ENCODE data around the gene COL6A2.
"Not testable (repeated sequence)": the region's sequence is repeated elsewhere in the genome, so short reads cannot be mapped to it uniquely, and the experiment has no call there.

Gene COL6A2

DNA sequence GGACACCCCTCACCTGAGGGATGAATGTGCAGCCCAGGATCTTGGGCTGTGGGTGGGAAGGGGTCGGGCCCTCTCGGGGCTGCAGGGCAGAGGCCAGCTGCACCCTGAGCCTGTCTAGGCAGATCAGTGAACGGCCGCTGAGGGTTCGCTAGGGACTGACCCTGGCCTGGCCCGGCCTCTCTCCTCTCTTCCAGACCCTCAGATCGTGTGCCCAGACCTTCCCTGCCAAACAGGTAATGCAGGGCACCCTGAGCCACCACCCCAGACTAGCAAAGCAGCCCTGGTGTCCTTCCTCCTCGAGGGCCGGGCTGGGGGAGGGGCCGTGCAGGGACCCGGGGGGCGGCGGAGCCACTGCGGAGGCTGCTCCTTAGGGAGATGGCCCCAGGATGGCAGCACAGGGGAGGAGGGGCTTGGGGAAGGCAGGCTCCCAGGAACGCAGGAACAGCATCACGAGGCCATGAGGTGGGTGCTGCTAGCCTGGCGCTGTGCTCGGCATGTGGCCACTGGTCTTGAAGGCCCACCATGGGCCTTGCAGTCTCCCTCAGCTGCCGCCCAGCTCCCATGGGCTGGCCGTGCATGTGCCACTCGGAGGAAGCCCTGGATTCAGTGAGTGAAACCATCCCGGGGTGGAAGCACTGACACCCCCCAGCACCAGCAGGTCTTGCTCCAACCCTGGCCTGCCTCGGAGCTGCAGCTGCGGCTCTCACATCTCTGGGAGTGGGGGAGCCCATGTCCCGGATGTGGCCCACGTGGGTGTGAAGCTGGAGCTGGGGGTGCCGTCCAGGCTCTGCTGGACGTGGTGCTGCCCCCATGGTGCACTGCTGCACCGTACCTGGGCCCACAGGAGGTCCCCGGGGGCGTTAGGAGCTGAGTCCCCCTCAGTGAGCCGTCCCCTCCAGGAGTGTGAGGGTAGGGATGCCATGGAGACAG, 28.7 kb downstream of the COL6A2 start:
- no peak for DNase-seq (ENCODE audit: low spot score)

DNA sequence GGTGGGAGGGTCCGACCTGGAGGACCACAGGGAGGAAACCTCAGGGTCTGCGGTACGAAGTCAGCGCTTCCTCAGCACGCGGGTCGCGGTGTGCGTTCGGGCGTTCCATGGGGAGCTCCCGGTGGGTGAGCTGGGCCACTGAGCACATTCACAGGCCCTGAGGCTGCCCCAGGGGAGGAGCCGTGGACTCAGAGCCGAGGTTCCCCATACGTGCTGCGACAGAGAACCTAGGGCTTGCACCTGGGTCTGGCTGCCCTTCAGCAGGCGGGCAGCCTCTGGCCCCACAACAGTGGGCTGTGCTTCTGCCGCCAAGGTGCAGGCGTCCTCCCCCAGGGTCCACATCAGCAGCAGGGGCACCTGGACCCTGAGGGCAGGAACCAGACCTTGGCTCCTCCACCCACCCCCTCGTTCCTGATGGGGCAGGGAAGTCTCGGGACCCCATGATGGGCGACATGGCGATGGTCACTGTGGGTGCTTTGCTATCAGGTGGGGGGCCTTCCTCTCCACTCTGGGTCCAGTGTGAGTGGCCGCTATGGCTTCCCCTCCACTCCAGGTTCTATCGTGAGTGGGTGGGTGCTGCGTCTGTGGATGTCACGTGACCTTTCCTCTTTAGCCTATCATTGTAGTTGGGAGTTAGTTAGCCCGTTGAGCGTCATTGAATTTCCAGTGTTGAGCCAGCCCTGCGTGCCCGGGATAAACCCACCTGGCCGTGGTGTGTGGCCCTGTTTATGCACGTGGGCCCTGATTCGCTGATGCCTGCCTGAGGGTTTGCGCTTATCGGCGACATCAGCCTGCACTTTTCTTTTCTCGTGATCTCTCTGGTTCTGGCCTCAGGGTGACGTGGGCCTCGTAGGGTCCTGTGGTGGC, 29.6 kb downstream of the COL6A2 start:
- DNase-seq (ENCODE audit: low spot score) = no peak

DNA sequence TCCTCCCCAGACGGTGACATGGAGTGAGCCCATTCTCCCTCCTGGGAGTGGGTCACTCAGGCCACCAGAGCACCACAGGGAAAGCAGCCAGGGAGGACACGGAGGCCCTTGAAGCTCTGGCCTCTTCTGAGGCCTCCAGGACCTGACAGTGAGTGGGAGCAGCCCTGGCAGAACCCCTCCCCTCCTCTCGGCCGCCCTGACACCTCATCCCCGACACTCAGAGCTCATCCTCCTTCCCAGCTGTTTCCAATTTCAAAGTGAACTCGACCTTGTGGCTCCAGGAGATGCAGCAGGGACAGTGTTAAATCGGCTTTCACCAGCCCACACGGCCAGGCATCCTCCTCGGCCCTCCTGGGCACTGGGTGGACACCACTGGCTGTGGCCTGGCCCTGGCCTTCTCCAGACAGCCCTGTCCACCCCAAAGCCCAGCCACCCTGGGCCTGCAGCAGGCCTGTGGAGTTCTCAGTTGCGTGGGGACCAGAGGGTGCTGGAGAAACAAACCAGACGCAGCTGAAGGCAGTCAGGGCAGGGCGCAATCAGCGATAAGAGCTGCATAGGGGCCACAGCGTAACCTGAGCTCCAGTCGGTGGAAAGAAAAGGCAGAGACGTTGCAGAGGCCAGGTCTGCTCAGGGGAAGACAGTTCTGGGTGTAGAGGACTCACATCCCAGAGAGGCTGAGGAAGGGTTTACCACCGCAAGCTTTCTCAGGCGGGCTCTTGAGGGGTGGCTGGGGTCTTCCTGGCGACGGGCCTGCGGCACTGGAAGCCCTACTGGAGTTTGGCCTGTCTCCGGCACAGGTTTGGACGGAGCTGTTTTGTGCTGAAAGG, 30.4 kb downstream of the COL6A2 start:
- DNase-seq (ENCODE audit: low spot score) = no peak

DNA sequence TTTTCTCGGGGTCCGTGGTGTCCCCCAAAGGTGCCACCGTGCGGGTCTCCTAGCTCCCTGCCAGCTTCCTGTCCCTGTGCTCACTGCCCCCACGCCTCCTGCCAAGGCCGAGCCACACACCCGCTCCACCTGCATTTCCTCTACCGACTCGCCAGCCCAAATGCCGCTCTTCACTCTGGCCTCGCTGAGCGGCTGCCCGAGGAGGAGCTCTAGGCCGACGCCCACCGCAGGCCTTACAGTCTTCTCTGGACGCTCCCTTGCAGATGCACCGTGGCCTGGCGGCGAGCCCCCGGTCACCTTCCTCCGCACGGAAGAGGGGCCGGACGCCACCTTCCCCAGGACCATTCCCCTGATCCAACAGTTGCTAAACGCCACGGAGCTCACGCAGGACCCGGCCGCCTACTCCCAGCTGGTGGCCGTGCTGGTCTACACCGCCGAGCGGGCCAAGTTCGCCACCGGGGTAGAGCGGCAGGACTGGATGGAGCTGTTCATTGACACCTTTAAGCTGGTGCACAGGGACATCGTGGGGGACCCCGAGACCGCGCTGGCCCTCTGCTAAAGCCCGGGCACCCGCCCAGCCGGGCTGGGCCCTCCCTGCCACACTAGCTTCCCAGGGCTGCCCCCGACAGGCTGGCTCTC, 31.1 kb downstream of the COL6A2 start:
- no peak for DNase-seq (ENCODE audit: low spot score)

DNA sequence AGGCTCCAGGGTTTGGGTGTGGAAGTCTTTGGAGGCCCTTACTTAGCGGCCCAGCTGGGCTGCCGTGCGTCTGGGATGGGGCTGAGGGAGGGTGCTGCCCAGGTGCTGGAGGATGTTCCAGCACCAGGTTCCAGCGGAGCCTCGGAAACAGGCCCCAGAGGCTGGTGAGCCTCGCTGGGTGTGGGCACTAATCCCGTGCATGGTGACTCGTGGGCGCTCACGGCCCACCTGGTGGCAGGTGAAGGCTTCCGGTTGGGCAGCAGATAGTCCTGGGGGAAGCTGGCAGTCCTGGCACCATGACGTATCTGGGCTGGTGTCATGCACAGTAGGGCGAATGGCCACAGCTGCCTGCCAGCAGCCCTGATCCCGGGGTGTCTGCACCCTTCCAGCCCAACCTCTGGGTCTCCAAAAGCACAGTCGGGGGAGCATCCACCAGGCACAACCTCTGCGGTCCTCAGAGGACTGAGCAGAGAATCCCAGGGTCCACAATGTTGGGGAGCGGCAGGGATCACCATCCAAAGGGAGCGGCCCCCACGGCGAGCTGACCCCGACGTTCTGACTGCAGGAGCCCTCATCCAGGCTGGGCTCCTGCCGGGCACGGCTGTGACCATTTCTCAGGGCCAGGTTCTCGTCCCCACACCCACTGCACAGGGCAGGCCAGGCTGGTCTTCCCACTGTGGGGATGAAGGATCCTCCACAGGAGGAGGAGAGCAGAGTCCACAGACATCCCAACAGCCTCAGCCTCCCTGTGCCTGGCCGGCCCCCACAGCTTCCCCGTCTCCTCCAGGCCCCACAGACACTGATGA, 32.1 kb downstream of the COL6A2 start:
- no peak for DNase-seq (ENCODE audit: low spot score)

DNA sequence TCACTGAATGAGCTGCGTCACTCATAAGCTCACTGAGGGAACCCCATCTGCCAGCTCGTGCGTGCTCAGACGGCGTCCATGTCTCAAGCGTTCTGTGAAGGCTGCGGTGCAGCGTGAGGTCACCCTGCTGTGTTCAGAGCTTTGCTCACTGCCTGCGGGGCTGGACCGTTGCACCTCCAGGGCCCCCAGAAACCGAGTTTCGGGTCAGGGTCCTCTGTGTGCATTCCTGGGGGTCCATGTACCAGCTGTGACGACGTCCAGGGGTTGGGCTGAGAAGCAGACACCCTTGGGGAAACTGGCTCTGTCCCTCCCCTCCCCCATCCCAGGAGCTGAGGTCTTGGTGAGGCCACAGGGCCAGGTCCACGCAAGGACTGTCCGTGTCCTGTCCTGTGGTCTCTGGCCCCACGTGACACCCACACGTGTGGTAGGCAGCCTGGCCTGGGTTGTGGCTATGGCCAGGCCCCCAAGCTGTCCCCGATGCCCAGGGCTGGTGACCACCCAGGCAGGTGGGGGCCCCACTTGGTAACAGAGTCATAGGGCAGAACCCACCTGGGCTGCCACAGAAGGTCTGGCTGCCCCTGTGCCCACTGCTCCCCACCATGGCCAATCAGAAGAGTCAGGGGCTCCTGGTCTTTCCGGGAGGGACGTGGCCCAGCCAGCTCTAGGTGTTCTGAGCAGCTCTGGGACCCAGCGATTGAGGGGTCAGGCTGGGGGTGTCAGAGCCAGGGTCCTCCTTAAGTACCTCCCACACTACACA, 33.1 kb downstream of the COL6A2 start:
- DNase-seq (ENCODE audit: low spot score) = no peak

DNA sequence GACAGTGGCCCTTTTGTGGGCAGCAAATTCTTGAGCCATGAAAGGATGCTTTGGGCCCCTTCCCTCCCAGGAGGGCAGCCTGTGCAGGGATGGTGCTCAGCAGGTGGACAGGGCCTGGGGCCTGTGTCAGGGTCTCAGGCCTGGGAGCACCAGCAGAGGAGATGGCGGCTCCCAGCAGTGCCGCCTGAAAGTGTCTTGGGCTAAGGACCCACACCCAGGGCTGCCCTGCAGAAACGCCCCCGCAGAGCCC, 33.6 kb downstream of the COL6A2 start:
- no peak for DNase-seq (ENCODE audit: low spot score)

DNA sequence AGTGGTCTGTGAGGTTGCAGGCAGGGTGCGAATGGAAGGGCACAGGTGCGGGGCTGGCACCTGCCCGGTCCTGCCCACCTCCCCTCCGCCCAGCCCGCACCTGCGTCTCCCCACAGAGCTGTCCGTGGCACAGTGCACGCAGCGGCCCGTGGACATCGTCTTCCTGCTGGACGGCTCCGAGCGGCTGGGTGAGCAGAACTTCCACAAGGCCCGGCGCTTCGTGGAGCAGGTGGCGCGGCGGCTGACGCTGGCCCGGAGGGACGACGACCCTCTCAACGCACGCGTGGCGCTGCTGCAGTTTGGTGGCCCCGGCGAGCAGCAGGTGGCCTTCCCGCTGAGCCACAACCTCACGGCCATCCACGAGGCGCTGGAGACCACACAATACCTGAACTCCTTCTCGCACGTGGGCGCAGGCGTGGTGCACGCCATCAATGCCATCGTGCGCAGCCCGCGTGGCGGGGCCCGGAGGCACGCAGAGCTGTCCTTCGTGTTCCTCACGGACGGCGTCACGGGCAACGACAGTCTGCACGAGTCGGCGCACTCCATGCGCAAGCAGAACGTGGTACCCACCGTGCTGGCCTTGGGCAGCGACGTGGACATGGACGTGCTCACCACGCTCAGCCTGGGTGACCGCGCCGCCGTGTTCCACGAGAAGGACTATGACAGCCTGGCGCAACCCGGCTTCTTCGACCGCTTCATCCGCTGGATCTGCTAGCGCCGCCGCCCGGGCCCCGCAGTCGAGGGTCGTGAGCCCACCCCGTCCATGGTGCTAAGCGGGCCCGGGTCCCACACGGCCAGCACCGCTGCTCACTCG, 34.1 kb downstream of the COL6A2 start:
- no peak for DNase-seq (ENCODE audit: low spot score)

DNA sequence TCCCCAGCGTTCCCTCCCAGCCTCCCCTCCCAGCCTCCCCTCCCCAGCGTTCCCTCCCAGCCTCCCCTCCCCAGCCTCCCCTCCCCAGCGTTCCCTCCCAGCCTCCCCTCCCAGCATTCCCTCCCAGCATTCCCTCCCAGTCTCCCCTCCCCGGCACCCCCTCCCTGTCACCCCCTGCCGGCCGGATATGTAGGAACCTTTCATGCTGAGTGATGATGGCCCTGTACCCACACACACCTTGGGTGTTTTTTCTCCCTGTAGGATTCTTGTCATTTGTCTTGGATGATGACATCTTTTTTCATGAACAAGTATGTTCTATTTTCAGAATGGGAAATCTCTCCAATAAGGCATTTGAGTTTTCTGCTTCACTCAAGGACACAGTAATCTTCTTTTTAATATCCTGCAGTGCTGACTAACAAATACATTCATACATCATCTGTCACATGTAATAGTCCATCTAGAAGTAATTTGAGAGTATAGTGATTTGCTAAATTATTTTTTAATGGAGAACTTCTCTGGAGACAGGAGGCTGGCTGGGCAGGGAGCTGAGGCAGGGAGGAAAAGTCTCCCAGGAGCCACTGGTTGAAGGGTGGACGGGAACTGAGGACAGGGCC, 38.0 kb downstream of the COL6A2 start:
- no peak for DNase-seq (ENCODE audit: low spot score)

DNA sequence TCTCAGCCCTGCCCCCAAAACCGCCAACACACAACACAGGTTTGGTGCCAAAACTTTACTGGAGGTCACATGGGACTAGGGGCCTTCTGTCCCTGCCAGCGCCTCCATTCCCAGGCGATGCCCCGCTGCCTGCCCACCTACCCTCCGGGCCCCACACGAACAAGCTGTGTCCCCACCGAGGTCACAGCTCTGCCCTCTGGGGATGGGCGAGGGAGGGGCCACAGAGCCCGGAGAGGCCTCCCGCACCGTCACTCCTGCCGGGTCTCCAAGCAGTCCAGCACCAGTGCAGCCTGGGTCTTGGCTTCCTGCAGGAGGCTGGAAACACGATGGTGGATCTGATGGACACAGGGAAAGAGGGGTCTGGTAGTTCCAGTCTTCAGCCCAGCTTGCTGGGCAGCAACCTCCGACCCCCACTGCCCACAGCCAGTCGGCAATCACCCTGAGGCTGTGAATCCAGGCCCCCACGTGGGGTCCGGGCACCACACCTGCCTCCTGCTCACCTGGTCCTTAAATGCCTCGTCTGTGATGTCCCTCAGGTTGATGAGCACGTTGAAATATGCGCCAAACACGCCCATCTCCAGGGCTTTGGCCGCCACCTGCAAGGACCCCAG, 38.9 kb downstream of the COL6A2 start:
- no peak for DNase-seq (ENCODE audit: low spot score)

DNA sequence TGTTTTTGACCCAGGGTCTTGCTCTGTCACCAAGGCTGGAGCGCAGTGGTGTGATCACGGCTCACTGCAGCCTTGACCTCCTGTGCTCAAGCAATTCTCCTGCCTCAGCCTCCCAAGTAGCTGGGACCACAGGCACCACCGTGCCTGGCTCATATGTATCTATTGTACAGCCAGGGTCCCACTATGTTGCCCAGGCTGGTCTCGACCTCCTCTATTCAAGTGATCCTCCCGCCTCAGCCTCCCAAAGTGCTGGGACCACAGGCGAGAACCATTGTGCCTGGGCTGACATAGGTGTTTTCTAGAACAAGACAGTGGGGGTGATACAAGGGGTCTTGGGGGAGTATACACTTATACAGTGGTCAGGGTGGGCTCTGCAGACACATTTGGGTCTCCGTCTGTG, 40.0 kb downstream of the COL6A2 start:
- no peak for DNase-seq (ENCODE audit: low spot score)

DNA sequence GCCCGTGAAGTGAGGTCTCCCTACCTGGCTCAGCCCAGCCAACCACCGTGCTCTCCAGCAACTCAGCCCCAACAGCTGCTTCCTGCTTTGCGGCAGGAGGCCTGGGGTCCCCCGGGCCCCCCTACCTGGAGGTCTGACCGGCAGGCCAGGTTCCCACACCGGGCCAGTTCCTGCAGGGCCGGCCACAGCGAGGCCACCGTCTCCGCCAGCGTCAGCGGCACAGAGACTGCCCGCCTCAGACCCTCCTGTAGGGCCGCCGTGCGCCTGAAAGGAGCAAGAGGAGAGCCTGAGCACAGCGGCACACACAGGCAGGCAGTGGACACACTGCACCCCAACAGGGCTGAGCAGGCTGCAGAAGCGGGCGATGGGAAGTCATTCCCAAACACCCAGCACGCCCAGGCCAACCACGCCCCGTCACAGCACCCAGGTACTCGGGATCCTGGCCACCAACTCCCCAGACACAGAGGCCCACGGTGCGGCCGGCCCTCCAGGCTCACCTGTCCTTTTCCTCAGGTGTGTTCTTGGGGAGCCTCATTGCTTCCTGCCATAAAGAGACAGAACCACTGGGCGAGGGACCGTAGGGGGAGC, 40.6 kb downstream of the COL6A2 start:
- no peak for DNase-seq (ENCODE audit: low spot score)

DNA sequence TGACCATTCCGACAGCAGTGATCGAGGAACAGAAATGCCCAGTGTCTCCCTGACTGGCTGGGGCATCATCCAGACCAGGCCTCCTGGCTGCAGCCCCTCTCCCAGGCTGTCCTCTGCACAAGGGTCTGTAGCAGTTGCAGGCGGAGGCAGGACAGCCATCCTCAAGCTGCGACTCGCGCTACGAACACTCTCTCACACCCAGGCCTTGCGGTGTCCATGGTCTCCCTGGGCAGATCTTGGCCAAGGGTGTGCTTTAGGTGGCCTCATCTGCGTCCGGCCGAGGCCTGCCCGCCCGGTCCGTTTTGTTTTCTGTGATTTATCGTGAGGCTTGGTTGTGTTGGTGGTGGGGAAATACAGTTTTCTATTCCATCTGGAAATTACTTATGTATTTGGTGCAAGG, 41.8 kb downstream of the COL6A2 start:
- DNase-seq (ENCODE audit: low spot score) = no peak

DNA sequence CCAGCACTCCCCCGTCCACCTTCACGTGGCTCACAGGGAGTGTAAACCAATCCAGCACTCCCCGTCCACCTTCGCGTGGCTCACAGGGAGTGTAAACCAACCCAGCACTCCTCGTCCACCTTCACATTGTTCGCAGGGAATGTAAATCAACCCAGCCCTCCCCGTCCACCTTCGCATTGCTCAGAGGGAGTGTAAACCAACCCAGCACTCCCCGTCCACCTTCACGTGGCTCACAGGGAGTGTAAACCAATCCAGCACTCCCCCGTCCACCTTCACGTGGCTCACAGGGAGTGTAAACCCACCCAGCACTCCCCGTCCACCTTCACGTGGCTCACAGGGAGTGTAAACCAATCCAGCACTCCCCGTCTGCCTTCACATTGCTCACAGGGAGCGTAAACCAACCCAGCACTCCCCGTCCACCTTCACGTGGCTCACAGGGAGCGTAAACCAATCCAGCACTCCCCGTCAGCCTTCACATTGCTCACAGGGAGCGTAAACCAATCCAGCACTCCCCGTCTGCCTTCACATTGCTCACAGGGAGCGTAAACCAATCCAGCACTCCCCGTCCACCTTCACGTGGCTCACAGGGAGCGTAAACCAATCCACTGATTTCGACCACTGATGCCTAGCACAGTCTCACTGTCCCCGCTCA, 42.6 kb downstream of the COL6A2 start:
- DNase-seq (ENCODE audit: low spot score) = not testable (repeated sequence)

DNA sequence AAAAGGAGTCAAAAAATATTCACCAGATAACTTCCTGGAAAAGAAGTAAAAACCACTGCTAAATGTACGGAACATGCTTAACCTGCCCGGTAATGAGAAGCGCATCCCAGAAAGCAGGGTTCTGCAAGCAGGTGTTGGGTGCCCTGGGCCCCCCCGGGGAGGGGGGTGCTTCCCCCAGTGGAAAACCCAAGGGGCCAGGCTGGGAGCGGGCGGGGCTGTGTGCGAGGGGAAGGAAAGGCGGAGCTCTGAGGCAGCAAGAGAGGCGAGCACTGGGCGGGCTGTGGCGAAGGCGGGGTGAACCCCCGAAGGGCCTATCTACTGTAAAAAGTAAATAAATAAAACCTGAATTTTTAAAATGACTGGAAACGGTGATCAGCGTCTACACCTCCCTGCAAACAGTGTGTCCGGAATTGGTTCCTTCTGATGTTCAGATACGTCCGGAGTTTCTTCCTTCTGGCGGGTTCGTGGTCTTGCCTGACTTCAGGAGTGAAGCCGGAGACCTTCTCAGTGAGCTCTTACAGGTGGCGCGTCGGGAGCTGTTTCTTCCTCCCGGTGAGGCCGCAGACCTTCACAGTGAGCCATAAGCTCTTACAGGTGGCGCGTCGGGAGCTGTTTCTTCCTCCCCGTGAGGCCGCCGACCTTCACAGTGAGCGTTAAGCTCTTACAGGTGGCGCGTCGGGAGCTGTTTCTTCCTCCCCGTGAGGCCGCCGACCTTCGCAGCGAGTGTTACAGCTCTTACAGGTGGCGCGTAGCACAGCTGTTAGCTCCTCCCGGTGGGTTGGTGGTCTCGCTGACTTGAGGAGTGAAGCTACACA, 44.1 kb downstream of the COL6A2 start:
- DNase-seq (ENCODE audit: low spot score) = no peak

DNA sequence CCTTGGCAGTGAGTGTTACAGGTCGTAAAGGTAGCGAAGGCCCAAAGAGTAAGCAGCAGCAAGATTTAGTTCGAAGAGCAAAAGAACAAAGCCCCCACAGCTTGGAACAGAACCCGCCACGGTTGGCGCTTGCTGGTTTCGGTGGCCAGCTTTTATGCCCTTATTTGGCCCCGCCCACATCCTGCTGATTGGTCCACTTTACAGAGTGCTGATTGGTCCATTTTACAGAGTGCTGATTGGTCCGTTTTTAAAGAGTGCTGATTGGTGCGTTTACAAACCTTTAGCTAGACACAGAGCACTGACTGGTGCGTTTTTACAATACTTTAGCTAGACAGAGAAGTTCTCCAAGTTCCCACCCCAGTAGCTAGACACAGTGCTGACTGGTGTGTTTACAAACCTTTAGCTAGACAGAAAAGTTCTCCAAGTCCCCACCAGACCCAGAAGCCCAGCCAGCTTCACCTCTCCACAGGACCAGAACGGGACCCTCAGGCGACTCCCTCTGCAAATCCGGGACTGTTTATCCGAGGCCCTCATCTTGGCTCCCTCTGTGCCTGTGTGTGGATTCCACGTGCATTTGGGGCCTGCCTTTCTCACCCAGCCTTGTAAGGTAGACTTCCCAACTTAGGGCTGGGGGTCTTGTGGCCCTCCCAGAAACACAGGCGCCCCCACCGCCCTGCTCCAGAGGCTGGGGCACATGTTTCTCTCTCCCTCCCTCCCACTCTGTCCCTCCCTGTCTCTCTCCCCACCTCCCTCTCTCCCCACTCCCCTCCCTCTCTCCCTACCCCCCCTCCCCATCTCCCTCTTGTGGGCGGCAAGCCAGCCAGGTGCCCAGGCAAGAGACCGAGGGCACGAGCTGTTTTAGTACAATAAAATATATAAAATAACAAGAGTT, 44.9 kb downstream of the COL6A2 start:
- DNase-seq (ENCODE audit: low spot score) = no peak

All from GM03348 (cell line).